GM19467 (cell line): ENCODE results near the gene MAGEB6B.
"Not testable (repeated sequence)": the region's sequence is repeated elsewhere in the genome, so short reads cannot be mapped to it uniquely, and the experiment has no call there.

Experiments used
- ATAC-seq: cut with Tn5 transposase; IDR thresholded peaks from one replicate; pipeline ENCODE4 v1.9.1; 2021; ENCODE audit warnings: mild to moderate bottlenecking, moderate library complexity; ENCODE audit not compliant: unreplicated experiment

Gene MAGEB6B, protein sequence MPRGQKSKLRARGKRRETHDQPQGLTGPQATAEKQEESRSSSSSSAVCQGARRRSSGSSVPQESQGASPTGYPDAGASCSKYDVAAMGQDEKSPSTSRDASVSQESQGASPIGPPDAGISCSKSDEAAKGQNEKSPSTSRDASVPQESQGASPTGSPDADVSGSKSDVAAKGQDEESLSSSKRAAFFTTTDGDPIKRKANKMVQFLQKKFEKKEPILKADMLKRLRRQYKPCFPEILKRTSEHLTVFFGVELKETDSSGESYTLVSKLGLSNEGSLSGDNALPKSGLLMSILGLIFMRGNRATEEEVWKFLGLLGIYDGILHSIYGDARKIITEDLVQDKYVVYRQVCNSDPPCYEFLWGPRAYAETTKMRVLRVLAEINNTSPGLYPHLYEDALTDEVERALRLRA

DNA sequence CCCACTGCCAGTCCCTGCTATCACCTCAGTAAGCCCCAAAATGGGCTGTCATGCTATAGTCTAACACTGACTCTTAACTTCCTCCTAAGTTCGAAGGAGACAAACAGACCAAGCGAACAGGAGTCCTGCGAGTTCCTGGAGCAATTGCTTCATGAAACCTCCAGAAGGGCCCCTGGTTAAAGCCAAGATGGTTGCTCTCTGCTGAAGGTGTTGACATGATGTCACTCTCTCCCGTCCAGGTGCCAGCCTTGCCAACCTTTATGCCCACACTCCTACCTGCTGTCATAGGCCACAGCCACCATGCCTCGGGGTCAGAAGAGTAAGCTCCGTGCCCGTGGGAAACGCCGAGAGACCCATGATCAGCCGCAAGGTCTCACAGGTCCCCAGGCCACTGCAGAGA lies at the start of gene MAGEB6B:
TSS of gene MAGEB6B (plus strand) at position 301 of the 400 bp plus-strand sequence. CDS start at position 301, 0 bp downstream.
- no peak for ATAC-seq

DNA sequence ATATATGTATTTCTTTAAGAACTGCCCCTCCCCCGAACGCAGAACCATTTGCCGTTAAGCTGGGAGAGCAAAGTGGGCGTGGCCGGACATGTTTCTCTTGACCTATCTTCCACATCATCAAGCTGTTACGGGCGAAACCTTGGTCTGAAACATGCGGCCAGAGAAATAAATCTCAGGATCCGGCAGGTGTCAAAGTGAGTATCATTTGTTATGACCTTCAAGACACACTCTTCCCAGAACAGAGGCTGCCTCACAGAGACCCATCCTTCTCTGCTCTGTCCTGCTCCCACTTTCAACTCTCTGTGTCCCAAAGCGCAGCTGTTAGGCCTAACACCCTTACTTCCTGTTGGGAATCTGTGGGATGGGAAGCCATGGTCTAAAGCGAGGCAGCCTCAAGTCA lies 22.1 kb upstream of the MAGEB6B start, which contains the start of gene MAGEB18:
TSS of gene MAGEB18 (plus strand) at position 70 of the 400 bp plus-strand sequence. CDS start 643 bp downstream, outside the sequence.
- ATAC-seq = no peak

DNA sequence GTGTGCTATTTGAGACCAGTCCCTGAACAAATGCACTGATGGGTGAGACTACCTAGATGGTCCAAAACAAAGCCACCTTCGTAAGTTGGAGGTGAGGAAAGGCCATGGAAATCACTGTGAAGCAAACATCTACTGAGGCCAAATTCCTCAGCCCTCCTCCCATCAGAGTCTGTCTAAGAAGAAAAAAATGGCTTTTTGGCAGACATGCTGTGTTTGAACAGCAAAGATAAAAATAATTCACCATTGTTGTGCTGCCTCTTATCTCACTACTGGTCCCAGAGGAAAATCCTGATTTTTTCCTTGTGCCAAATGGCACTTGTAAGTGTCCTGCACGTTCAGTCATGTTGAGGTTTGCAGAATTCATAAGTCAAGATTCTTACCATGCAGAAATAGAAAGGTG lies 14.4 kb upstream of the MAGEB6B start:
- no peak for ATAC-seq

DNA sequence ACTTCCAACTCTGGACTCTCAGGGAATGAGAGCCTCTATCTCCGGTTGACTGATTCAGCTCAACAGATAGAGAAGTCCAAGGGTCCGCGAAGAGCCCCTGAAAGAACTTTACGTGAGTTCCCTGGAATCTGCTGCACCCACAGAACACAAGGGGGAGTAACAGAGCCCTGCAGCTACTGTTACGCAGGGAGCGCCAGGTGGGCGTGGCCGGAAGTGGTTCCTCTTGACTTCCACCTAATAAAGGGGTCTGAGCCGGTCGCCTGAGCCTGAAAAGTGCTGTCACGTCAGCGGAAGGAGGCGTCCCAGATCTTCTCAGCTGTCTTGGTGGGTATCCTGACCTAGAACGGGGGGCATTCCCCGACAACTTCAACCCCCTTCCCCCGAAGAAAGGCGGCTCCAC lies 31.8 kb downstream of the MAGEB6B start, which contains the start of gene MAGEB6:
TSS of gene MAGEB6 (plus strand) at position 237 of the 400 bp plus-strand sequence. CDS start 1,407 bp downstream, outside the sequence.
- ATAC-seq = no peak

DNA sequence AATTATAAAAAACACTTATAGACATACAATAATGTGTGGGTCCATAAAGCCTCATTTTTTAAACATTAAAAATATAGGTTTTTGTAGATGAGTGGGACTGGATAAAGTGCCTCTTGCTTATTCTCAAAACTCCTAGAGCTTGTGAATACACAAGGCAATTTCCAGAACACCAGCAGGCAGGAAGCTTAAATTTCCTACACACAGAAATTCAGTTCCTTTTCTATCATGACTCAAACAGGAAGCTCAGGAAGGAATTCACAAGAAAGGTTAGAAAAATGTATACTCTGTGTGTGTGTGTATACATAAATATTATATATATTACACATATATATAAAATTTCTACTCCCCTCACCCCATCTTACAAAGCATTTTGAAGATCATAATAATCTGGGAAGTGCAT lies 43.2 kb downstream of the MAGEB6B start:
- no peak for ATAC-seq

DNA sequence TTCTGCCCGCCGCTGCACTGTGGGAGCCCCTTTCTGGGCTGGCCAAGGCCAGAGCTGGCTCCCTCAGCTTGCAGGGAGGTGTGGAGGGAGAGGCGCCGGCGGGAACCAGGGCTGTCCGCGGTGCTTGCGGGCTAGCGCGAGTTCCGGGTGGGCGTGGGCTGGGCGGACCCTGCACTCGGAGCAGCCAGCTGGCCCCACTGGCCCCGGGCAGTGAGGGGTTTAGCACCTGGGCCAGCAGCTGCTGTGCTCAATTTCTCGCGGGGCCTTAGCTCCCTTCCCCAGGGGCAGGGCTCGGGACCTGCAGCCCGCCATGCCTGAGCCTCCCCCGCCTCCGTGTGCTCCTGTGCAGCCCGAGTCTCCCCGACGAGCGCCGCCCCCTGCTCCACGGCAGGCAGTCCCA lies 44.3 kb downstream of the MAGEB6B start:
- ATAC-seq = not testable (repeated sequence)

DNA sequence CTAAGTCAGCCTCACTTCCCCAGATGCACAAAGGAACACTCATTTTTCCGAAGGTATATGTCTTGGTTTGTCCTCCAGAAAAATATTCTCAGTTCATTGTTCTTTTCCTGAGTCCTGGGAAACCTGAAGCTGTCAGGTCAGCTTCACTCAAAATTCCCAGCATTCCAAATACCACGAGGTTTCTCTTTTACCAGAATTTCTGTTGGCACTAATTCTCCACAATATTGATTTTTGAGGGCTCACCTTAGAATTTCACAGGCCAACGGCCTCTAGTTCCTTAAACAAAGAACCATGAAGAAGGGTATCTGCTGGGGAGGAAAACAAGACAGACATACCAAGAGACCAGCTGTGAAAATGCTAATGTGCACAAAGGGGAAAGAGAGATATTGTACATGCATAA lies 47.6 kb downstream of the MAGEB6B start:
- no peak for ATAC-seq
